Osteocyte (in vitro differentiated cells): ENCODE results near the gene TMEM62. TPM values are rescaled to one million over a fixed set of nuclear protein-coding genes. Genes with fewer than 3 reads are reported as not detected.
"Not testable (repeated sequence)": the region's sequence is repeated elsewhere in the genome, so short reads cannot be mapped to it uniquely, and the experiment has no call there.

Source experiments
- DNase-seq: peaks from one replicate; pipeline ENCODE4 v3.0.0; 2021; ENCODE audit warnings: mixed read lengths; ENCODE audit not compliant: unreplicated experiment; ENCODE audit errors: extremely low spot score
- H3K27ac Mint-ChIP-seq: one replicate; pipeline ENCODE4 v1.8.0; 2021; ENCODE audit warnings: mild to moderate bottlenecking, mixed read lengths; ENCODE audit not compliant: unreplicated experiment
- H3K27me3 Mint-ChIP-seq: one replicate; pipeline ENCODE4 v1.8.0; 2021; ENCODE audit warnings: mixed read lengths; ENCODE audit not compliant: unreplicated experiment
- H3K36me3 Mint-ChIP-seq: one replicate; pipeline ENCODE4 v1.8.0; 2021; ENCODE audit warnings: mixed read lengths; ENCODE audit not compliant: unreplicated experiment
- H3K4me1 Mint-ChIP-seq: one replicate; pipeline ENCODE4 v1.8.0; 2021; ENCODE audit warnings: mixed read lengths; ENCODE audit not compliant: unreplicated experiment
- H3K4me3 Mint-ChIP-seq: one replicate; pipeline ENCODE4 v1.8.0; 2021; ENCODE audit warnings: mild to moderate bottlenecking, moderate library complexity, mixed read lengths; ENCODE audit not compliant: unreplicated experiment
- H3K9me3 Mint-ChIP-seq: one replicate; pipeline ENCODE4 v1.8.0; 2021; ENCODE audit warnings: mixed read lengths; ENCODE audit not compliant: unreplicated experiment
- CTCF ChIP-seq: fragments of 200-600 bp; sonication (generic); IDR thresholded peaks from 2 replicates; pipeline ENCODE4 v1.5.0; 2021; ENCODE audit warnings: antibody characterized with exemption, mild to moderate bottlenecking, moderate library complexity
- total RNA-seq: library from RNA; stranded (reverse); gene quantifications from 2 replicates; pipeline ENCODE4 v1.2.1, GENCODE V29; 2021

Gene TMEM62
- total RNA-seq, 1 donor from 2014 or later: 11.7 TPM

GRCh38 chr15:43118829-43119228 is 14.6 kb upstream of the TMEM62 start:
- no peak for TF ChIP-seq CTCF
- no peak overlapping the region for H3K27ac Mint-ChIP-seq
- peaks cover 9% of the 10 kb centered on the region for H3K4me1 Mint-ChIP-seq
- H3K4me3 Mint-ChIP-seq: no peak overlapping the region
- DNase-seq: no peak
- peaks cover 32% of the 10 kb centered on the region for H3K27me3 Mint-ChIP-seq
- no peaks in the 10 kb centered on the region for H3K9me3 Mint-ChIP-seq
- H3K36me3 Mint-ChIP-seq: peaks cover 2% of the 10 kb centered on the region

DNA sequence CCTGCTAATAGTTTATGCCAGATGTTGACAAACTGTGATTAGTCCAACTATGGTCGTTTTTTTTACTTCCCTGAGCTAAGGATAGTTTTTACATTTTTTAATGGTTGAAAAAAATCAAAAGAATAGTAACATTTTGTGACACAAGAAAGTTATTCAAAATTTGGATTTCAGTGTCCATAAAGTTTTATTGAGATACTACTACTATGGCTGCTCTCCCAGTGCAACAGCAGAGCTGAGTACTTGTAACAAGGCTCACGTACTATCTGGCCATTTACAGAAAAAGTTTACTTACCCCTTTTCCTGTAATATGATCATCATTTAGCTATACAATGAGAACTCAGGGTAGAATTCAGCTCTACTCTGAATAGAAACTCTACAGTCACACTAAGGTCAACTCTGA is 11.5 kb upstream of the TMEM62 start:
- Mint-ChIP-seq H3K27ac (no peak overlapping the region), H3K36me3 (no peaks in the 10 kb centered on the region), H3K27me3 (peaks cover 19% of the 10 kb centered on the region), H3K4me1 (peaks cover 13% of the 10 kb centered on the region), H3K4me3 (no peak overlapping the region), H3K9me3 (no peaks in the 10 kb centered on the region)
- no peak for DNase-seq
- no peak for TF ChIP-seq CTCF

- no peak for DNase-seq
- Mint-ChIP-seq H3K27ac (no peak overlapping the region), H3K27me3 (no peaks in the 10 kb centered on the region), H3K4me3 (no peak overlapping the region), H3K36me3 (no peaks in the 10 kb centered on the region), H3K9me3 (peaks cover 15% of the 10 kb centered on the region), H3K4me1 (peaks cover 18% of the 10 kb centered on the region)
- TF ChIP-seq CTCF: no peak
Observed at GRCh38 chr15:43125100-43125661, 8.2 kb upstream of the TMEM62 start.

DNA sequence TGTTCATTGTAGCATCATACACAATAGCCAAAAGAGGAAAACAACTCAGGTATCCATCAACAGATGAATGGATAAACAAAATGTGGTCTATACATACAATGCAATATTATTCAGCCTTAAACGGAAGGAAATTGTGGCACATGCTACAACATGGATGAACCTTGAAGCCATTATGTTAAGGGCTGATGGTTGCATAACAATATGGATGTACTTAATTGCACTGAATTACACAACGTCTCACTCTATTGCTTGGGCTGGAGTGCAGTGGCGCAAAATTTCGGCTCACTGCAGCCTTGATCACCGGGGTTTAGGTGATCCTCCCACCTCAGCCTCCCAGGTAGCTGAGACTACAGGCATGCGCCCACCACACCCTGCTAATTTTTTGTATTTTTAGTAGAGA is 7.0 kb upstream of the TMEM62 start:
- Mint-ChIP-seq H3K9me3 (peaks cover 15% of the 10 kb centered on the region), H3K27ac (no peak overlapping the region), H3K4me3 (no peak overlapping the region), H3K27me3 (no peaks in the 10 kb centered on the region), H3K36me3 (no peaks in the 10 kb centered on the region), H3K4me1 (peaks cover 18% of the 10 kb centered on the region)
- no peak for DNase-seq
- TF ChIP-seq CTCF: no peak

- no peak overlapping the region for H3K4me3 Mint-ChIP-seq
- H3K27ac Mint-ChIP-seq: no peak overlapping the region
Observed at GRCh38 chr15:43127752-43128151, 5.6 kb upstream of the TMEM62 start.

DNA sequence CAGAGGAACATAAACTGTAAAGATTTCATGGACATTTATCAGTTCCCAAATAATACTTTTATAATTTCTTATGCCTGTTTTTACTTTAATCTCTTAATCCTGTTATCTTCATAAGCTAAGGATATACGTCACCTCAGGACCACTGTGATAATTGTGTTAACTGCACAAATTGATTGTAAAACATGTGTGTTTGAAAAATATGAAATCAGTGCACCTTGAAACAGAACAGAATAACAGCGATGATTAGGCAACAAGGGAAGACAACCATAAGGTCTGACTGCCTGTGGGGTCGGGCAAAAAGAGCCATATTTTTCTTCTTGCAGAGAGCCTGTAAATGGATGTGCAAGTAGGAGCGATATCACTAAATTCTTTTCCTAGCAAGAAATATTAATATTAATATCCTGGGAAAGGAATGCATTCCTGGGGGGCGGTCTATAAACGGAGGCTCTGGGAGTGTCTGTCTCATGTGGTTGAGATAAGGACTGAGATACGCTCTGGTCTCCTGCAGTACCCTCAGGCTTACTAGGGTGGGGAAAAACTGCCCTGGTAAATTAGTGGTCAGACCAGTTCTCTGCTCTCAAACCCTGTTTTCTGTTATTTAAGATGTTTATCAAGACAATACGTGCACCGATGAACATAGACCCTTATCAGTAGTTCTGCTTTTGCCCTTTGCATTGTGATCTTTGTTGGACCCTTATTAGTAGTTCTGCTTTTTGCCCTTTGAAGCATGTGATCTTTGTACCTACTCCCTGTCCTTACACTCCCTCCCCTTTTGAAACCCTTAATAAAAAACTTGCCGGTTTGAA is 5.0 kb upstream of the TMEM62 start:
- H3K27me3 Mint-ChIP-seq, DNase-seq, H3K27ac Mint-ChIP-seq, H3K4me3 Mint-ChIP-seq, H3K36me3 Mint-ChIP-seq: not testable (repeated sequence)
- Mint-ChIP-seq H3K4me1 (peaks cover 16% of the 10 kb centered on the region), H3K9me3 (peaks cover 15% of the 10 kb centered on the region)

More at GRCh38 chr15:43127752-43128151, 5.6 kb upstream of the TMEM62 start:
- peaks cover 16% of the 10 kb centered on the region for H3K4me1 Mint-ChIP-seq
- DNase-seq: no peak
- H3K9me3 Mint-ChIP-seq: peaks cover 15% of the 10 kb centered on the region
- no peaks in the 10 kb centered on the region for H3K27me3 Mint-ChIP-seq
- no peaks in the 10 kb centered on the region for H3K36me3 Mint-ChIP-seq
- TF ChIP-seq CTCF: no peak
